Measurements from ENCODE around the gene STK32B.

- TF ChIP-seq, protein P1, sequence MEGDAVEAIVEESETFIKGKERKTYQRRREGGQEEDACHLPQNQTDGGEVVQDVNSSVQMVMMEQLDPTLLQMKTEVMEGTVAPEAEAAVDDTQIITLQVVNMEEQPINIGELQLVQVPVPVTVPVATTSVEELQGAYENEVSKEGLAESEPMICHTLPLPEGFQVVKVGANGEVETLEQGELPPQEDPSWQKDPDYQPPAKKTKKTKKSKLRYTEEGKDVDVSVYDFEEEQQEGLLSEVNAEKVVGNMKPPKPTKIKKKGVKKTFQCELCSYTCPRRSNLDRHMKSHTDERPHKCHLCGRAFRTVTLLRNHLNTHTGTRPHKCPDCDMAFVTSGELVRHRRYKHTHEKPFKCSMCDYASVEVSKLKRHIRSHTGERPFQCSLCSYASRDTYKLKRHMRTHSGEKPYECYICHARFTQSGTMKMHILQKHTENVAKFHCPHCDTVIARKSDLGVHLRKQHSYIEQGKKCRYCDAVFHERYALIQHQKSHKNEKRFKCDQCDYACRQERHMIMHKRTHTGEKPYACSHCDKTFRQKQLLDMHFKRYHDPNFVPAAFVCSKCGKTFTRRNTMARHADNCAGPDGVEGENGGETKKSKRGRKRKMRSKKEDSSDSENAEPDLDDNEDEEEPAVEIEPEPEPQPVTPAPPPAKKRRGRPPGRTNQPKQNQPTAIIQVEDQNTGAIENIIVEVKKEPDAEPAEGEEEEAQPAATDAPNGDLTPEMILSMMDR (IDR thresholded peaks at IDR 0.05): no peak
- TF ChIP-seq POLR2A (IDR thresholded peaks at IDR 0.05): no peak
- TF ChIP-seq POLR2AphosphoS5 (IDR thresholded peaks at IDR 0.05): no peak
Measured at GRCh38 chr4:5393911-5394513, 342.7 kb downstream of the STK32B start.
